SIG-M5 treated with dmso at 0.1 percent for 504 hours (cell line): ENCODE results near the gene CELA3A.

Experiments
- DNase-seq: peaks from one replicate; lab custom pipeline; 2025; ENCODE audit not compliant: unreplicated experiment; lab: John Stamatoyannopoulos, UW

Gene CELA3A

DNA sequence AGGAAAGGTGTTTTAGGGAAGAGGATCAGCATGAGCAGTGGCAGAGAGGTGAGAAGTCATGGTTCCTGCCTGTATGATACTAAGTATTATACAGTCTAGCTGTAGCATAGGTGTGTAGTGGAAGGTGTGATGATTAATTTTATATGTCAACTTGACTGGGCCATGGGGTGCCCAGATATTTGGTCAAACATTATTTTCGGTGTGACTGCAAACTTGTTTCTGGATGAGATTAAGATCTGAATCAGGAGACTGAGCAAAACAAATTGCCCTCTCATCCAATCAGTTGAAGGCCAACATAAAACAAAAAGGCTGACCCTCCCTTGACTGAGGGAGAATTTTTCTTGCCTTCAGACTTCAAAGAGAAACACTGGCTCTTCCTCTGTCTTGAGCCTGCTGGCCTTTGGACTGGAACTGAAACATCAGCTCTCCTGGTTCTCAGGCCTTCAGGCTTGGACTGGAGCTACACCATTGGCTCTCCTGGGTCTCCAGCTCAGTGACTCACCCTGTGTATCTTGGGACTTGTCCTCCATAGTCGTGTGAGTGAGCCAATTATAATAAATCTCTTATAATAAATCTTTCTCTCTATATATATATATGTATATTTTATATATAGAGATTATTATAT is 44.3 kb downstream of the CELA3A start:
- no peak for DNase-seq

DNA sequence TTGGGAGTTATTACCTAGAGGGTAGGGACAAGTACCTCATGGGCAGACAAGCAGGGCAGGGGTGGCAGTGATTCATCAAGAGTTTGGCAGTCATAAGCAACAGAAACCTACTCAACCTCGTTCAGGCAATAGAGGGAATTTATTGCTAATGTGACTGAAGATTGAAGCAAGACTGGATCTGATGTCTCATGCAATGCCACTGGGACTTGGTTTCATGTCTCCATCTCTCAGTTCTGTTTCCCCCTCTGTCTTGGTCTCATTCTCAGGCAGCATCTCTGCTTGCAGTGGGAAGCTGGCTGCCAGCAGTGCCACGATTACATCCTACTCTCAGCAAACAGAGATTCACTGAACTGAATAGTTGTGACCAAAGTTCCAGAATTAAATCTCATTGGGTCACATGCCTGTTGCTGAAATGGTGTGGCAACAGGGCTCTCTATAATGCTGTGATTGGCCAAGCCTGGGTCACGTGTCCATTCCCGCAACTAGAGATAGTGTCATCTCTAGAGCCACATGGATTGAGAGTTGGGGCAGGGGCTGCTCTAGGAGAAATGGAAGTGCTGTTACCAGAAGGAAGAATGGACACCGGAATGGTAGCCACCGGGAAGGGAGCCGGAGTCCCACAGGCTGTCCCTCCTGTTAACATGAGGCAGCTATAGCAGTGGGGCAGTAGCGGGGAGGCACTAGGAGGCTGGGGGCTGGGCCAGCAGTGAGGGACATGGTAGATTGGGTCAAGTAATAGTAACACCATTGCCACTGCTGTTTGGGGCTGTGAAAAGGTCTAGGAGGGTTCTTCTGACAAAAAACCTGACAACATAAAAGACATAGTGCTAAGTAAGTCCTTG is 47.1 kb downstream of the CELA3A start:
- peak; percentile 45 for DNase-seq

- no peak for DNase-seq
Measured at GRCh38 chr1:22050330-22050729, 48.9 kb downstream of the CELA3A start.

DNA sequence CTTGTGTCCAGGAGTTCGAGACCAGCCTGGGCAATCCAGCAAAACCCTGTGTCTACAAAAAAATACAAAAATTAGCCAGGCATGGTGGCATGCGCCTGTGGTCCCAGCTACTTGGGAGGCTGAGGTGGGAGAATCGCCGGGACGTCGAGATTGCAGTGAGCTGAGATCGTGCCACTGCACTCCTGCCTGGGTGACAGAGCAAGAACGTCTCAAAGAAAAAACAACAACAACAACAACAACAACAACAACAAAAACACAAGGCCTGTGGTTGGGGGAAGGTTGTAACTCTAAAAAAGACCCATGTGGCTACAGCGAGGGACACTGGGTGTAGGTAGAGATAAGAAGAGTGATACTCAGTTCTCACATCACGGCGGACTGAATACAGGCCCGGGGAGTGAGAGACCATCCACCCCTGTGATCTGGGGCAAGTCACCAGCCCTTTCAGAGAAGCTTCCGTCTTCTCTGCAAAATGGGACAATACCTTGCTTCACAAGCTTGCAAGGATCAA is 50.2 kb downstream of the CELA3A start:
- DNase-seq, result no peak

GRCh38 chr1:22052115-22053016 is 50.9 kb downstream of the CELA3A start, which contains the start of gene CDC42:
Gene CDC42 (plus strand): TSS chr1:22052709. CDS start chr1:22078479, 25,770 bp downstream.
- DNase-seq, result peak; percentile 93

GRCh38 chr1:22053017-22053860 is 51.8 kb downstream of the CELA3A start:
- DNase-seq, result peak; percentile 80

GRCh38 chr1:22053861-22054770 is 52.7 kb downstream of the CELA3A start:
- DNase-seq, result peak; percentile 40

- no peak for DNase-seq
Measured at GRCh38 chr1:22055463-22055862, 54.0 kb downstream of the CELA3A start.

- no peak for DNase-seq
Measured at GRCh38 chr1:22056043-22056442, 54.6 kb downstream of the CELA3A start.

GRCh38 chr1:22056936-22057335 is 55.5 kb downstream of the CELA3A start:
- no peak for DNase-seq

DNA sequence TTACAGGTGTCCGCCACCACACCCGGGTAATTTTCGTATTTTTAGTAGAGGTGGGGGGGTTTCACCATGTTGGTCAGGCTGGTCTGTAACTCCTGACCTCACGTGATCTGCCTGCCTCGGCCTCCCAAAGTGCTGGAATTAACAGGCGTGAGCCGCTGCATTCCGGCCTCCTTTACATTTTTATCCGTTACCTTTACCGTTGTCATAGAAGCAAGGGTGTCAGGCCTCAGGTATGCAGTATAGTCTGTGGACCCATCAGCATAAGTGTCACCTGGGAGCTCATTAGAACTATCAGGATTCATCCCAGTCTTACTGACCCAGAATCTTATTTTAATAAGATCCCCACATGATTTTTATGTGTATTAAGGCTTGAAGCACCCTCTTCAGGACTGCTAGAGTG is 56.4 kb downstream of the CELA3A start:
- DNase-seq, result no peak
